Colon (tissue), 2 donors: ENCODE data around the gene GPR160.

Experiments
- FAIRE-seq: peaks from 2 replicates; lab custom pipeline; 2012; peaks lifted over from hg19 to GRCh38; lab: Jason Lieb, UNC
- donor health status: control.
- donor health status: control.

Gene GPR160

GRCh38 chr3:170064108-170064507 lies 26.3 kb downstream of the GPR160 start:
- FAIRE-seq, result no peak

DNA sequence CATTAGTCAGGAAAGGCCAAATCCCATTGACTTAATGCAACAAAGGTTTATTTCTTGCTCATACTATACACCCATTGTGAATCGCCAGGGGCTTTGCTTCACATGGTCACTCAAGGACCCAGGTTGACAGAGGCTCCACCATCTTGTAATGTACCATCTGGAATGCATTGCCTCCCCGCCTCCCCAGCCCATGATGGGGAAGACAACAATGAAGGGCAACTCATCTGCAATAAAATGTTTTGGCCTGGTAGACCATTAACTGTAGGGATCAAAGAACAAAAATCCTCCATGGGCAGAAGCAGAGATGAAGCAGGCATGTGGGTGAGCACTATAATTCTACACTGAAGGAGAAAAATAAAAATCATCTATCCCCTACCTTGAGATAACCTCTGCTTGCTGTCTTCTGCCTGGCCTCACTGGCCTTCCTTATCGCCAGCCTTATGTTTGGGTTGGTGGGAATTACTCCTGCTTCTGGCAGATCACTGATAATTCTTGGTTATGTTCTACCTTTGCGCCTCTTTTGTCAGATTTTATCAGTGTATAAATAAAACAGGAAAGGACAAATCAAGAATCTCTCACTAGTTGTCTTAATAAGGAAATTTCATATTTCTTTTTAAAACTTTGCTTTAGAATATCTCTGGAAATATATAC lies 37.8 kb downstream of the GPR160 start:
- FAIRE-seq, result no peak

GRCh38 chr3:170076715-170077238 lies 39.0 kb downstream of the GPR160 start:
- no peak for FAIRE-seq

- FAIRE-seq, result no peak
Observed at GRCh38 chr3:170077361-170077760, 39.6 kb downstream of the GPR160 start.

GRCh38 chr3:170078620-170079281 lies 41.0 kb downstream of the GPR160 start:
- FAIRE-seq, result no peak

- FAIRE-seq, result no peak
Observed at GRCh38 chr3:170079536-170080165, 41.9 kb downstream of the GPR160 start.

GRCh38 chr3:170080605-170081004 lies 42.8 kb downstream of the GPR160 start:
- no peak for FAIRE-seq

GRCh38 chr3:170081079-170081741 lies 43.4 kb downstream of the GPR160 start:
- no peak for FAIRE-seq

GRCh38 chr3:170083343-170083742 lies 45.5 kb downstream of the GPR160 start:
- no peak for FAIRE-seq

DNA sequence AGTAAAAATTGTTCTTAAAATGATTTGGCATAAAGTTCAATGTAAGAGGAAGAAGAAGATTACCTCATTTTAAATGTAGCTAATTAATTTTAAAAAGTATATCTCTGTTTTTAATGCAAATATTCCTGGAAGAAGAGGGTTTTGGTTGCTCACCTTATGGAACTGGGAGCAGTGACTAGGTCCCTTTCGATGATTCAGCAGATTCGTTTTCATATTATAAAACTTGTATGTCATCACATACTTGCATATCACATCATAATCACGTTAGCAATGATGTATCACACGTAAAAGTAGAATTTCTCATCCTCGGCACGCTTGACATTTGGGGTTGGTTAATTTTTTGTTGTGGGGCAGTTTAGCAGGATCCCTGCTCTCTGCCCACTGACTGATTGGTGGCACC lies 47.6 kb downstream of the GPR160 start:
- FAIRE-seq, result no peak

GRCh38 chr3:170089862-170090600 lies 52.2 kb downstream of the GPR160 start:
- FAIRE-seq, result no peak

DNA sequence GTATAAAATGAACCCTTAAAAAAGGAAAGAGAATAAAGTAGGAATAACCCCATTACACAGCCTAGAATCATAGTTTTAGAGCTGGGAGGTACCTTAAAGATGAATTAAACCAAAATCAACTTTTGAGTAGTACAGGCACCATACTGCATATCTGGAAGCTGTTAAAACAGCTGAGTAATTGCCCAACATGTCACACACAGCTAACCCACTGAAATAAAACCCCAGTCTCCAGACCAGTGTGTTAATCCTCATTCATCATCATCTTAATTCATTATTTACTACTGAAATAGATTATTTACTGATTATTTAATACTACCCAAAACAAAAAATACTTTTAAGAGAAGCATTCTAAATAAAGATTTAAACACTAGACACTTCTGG lies 52.8 kb downstream of the GPR160 start:
- FAIRE-seq, result no peak

DNA sequence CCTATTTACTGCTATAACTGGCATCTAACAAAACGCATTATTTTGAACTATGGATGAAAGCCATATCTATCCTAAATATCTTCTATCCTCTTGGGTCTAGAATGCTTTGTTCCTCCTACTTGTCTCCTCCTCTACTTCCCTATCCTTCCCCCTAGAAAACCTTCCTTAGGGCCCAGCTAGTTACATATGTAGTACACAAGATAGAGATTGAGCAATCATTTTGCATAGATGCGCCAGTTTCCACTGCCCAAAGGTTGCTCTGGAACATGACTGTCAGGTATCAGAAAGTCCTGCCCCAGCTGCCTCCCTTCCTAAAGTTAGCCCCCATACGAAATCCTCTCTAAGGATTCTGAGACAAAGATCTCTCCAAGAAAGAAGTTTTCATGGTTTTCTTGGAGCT lies 55.1 kb downstream of the GPR160 start:
- no peak for FAIRE-seq

- FAIRE-seq, result no peak
Observed at GRCh38 chr3:170095771-170096170, 58.0 kb downstream of the GPR160 start.

DNA sequence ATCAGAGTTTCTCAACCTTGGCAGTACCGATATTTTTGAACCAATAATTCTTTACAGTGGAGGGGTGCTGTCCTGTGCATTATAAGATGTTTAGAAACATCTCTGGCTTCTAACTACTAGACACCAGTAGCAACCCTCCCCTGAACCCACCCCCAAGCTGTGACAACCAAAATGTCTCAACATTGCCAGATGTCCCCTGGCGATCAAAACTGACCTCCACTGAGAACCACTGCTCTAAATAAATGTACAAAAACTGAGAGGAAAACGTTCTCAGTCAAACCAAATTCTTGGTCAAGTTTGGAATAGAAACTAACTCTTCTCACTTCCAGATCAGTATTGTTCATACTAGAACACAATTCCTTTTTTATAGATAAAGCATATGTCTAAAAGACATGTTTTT lies 58.5 kb downstream of the GPR160 start:
- no peak for FAIRE-seq

GRCh38 chr3:170098753-170099152 lies 61.0 kb downstream of the GPR160 start:
- no peak for FAIRE-seq

- no peak for FAIRE-seq
Observed at GRCh38 chr3:170100944-170101343, 63.1 kb downstream of the GPR160 start.

GRCh38 chr3:170102431-170102830 lies 64.6 kb downstream of the GPR160 start:
- FAIRE-seq, result no peak

DNA sequence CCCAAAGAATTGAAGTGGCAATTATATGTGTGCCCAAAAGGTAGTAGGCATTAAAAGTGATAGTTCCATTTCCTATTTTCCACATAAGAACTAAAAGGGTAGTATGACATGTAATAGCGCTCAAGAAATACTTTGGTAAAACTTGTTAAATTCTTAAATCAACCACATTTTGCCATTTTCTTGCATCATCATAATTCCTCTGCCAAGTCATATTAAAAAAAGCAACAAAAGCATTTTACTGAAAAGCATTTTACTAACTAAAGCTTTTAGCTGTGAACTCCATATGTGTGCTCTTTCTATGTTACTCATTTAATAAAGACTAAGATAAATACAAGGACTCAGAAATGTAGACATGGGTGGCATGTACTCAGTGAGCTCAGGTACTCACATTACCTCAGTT lies 70.1 kb downstream of the GPR160 start:
- no peak for FAIRE-seq

DNA sequence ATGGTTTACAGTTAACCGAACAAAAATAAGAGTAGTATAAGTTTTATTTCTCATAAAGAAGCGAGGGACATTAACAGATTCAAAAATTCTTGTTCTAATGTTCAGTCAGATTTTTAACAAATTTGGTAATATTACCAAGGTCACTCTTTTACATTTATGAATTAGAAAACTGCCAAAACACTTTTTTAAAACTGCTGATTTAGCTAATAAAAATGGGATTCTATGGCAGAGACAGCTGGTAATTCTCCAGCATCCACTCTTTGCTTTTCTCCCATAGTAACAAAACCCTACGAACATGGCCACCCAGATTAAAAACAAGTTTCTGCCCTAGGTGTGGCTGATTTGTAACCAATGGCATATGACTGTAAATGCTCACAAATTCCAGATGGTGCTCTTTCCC lies 71.2 kb downstream of the GPR160 start:
- no peak for FAIRE-seq

DNA sequence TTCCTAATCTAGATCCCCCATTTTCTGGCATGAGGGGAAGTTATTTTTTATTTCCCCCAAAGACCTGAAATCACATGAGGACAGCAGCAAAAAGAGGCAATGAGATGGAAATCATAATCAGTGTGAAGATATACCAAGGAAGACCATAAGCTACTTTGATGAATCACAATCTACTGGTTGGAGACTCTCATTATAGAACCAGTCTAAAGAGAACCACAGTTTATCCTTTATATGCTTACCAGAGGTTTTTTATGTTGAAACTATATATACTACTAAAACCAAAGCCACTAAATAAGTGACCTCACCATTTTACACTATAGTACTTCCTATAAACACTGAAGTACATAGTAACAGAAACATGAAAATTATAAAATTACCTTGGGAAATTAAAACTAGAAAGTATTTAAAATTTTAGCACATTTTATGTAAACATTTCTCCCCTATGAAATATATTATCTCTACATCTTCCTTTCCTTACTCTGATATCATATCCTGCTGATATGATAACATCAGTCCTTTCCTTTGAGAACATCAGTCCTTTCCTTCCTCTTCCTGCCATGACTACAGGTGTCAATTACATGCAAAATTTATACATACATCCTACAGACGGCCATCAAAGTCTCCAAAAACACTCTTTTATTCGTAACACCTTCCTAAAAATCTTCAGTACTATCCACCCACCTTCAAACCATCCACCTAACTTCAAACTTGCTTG lies 71.9 kb downstream of the GPR160 start:
- no peak for FAIRE-seq
